ENCODE results near the gene SCNN1B.

GRCh38 chr16:23373436-23374219 lies 71.5 kb downstream of the SCNN1B start:
- TF ChIP-seq CTCF (IDR thresholded peaks at IDR 0.05) (no peak), POLR2AphosphoS5 (IDR thresholded peaks at IDR 0.05) (no peak)

Measured in gastroesophageal sphincter (tissue), 3 donors.